HEK293T (cell line): Measurements from ENCODE around the gene ULK3.

Experiments used
- ARNT ChIP-seq: fragments of 450-650 bp; IDR thresholded peaks from 2 replicates; pipeline ENCODE4 v1.6.1; 2017; ENCODE audit warnings: mild to moderate bottlenecking
- FOXK2 ChIP-seq: fragments of 450-650 bp; IDR thresholded peaks from 2 replicates; pipeline ENCODE4 v1.6.1; 2016; ENCODE audit warnings: mild to moderate bottlenecking
- HDGF ChIP-seq: fragments of 450-650 bp; IDR thresholded peaks from 2 replicates; pipeline ENCODE4 v1.6.1; 2017; ENCODE audit warnings: antibody characterized with exemption, borderline replicate concordance
- SUZ12 ChIP-seq: fragments of 450-650 bp; IDR thresholded peaks from 2 replicates; pipeline ENCODE4 v1.6.1; 2016; ENCODE audit warnings: mild to moderate bottlenecking

DNA sequence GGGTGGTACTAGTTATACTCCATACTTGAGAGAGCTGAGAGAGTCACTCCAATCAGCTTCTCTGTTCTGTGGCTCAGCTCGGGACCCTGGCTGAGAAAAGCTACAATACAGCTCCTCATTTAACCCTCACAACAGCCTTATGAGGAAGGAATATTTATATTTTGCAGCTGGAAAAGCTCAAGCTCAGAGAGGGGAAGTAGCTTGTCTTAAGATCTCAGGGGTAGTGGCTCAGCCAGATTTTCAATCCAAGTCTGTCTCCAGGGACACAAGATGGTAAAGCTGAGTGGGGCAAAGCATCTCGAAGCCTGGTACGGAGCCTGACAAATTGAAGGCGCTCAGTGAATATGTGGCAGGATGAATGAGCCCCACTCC is 15.4 kb upstream of the ULK3 start:
- no peak for TF ChIP-seq ARNT
- TF ChIP-seq SUZ12, result no peak
- no peak for TF ChIP-seq FOXK2
- no peak for TF ChIP-seq HDGF
